Right ventricle myocardium inferior (tissue), 1 donor: ENCODE measurements around the gene ST6GALNAC6. TPM values are rescaled to one million over a fixed set of nuclear protein-coding genes. Genes with fewer than 3 reads are reported as not detected.
"Not testable (repeated sequence)": the region's sequence is repeated elsewhere in the genome, so short reads cannot be mapped to it uniquely, and the experiment has no call there.

Source experiments
- ATAC-seq: fragments of 200-7000 bp; cut with Tn5 transposase; one replicate; pipeline ENCODE4 v1.9.1; 2020; ENCODE audit warnings: mild to moderate bottlenecking, moderate library complexity
- DNase-seq: peaks from one replicate; pipeline ENCODE4 v3.0.0; 2021; ENCODE audit errors: missing footprints
- intact Hi-C: fragments of 100-400 bp; cut with DNase I; formaldehyde crosslinking; loops from one replicate; pipeline ENCODE4 v1.11.0; 2022
- total RNA-seq: library from RNA; stranded (reverse); fragmentation: NEBNext Ultra II Directional; extraction: Animal tissue kit (Norgen Biotek cat#: 25700); gene quantifications from one replicate; pipeline ENCODE4 v1.2.1, GENCODE V29; 2021
- donor health status: DM: no; HTN: yes; CAD: no; lungs with severe emphysema.

Gene ST6GALNAC6
- total RNA-seq, 1 donor from 2014 or later, result 43.3 TPM

GRCh38 chr9:127881715-127882114 lies 17.7 kb downstream of the ST6GALNAC6 start:
- ATAC-seq, DNase-seq, intact Hi-C loops: not testable (repeated sequence)

GRCh38 chr9:127880143-127880542 lies 19.3 kb downstream of the ST6GALNAC6 start:
- DNase-seq (no peak), ATAC-seq (no peak)
- intact Hi-C loops, result no loop called here

GRCh38 chr9:127878652-127879390 lies 20.6 kb downstream of the ST6GALNAC6 start:
- intact Hi-C loops, result loop anchor here (5.0 kb wide), 1 partner anchor 38 kb away; the partner anchor contains the start of gene ST6GALNAC4
- ATAC-seq (no peak), DNase-seq (no peak)

- intact Hi-C loops, result loop anchor here (5.0 kb wide), 1 partner anchor 39 kb away; the partner anchor contains the start of gene ST6GALNAC4
- DNase-seq (no peak), ATAC-seq (no peak)
Observed at GRCh38 chr9:127878001-127878651, 21.3 kb downstream of the ST6GALNAC6 start.

GRCh38 chr9:127877566-127877998 lies 21.8 kb downstream of the ST6GALNAC6 start, which contains the start of gene AK1:
AK1 (minus strand) TSS chr9:127877675; CDS start chr9:127874617, 3,058 bp downstream.
- intact Hi-C loops, result loop anchor here (5.0 kb wide), 1 partner anchor 40 kb away; the partner anchor contains the start of gene ST6GALNAC4
- peak; percentile 85 for DNase-seq
- ATAC-seq, result peak; percentile 83

- intact Hi-C loops, result loop anchor here (5.0 kb wide), 1 partner anchor 40 kb away; the partner anchor contains the start of gene ST6GALNAC4
- DNase-seq, result no peak
- ATAC-seq, result peak; percentile 46
Observed at GRCh38 chr9:127876764-127877562, 22.4 kb downstream of the ST6GALNAC6 start.

- intact Hi-C loops, result loop anchor here (5.0 kb wide), 1 partner anchor 41 kb away; the partner anchor contains the start of gene ST6GALNAC4
- no peak for DNase-seq
- no peak for ATAC-seq
Observed at GRCh38 chr9:127876026-127876763, 23.2 kb downstream of the ST6GALNAC6 start.

- ATAC-seq (no peak), DNase-seq (no peak)
- intact Hi-C loops, result loop anchor here (5.0 kb wide), 1 partner anchor 42 kb away; the partner anchor contains the start of gene ST6GALNAC4
Observed at GRCh38 chr9:127875306-127875966, 24.0 kb downstream of the ST6GALNAC6 start.

- intact Hi-C loops, result loop anchor here (5.0 kb wide), 1 partner anchor 43 kb away; the partner anchor contains the start of gene ST6GALNAC4
- ATAC-seq, result peak; percentile 0
- no peak for DNase-seq
Observed at GRCh38 chr9:127874301-127875221, 24.8 kb downstream of the ST6GALNAC6 start.

- ATAC-seq, result peak; percentile 44
- peak; percentile 88 for DNase-seq
- intact Hi-C loops, result no loop called here
Observed at GRCh38 chr9:127873886-127874285, 25.5 kb downstream of the ST6GALNAC6 start.

GRCh38 chr9:127873223-127873691 lies 26.1 kb downstream of the ST6GALNAC6 start:
- ATAC-seq (no peak), DNase-seq (no peak)
- intact Hi-C loops, result no loop called here

- no peak for DNase-seq
- intact Hi-C loops, result no loop called here
- ATAC-seq, result no peak
Observed at GRCh38 chr9:127872369-127873222, 26.8 kb downstream of the ST6GALNAC6 start.

GRCh38 chr9:127871531-127871930 lies 27.9 kb downstream of the ST6GALNAC6 start:
- intact Hi-C loops, result loop anchor here (2.0 kb wide), 2 partner anchors 43 to 85 kb away; partner anchors contain the start of gene CDK9
- ATAC-seq, result no peak
- no peak for DNase-seq

- intact Hi-C loops, result loop anchor here (1.0 to 2.0 kb wide), 3 partner anchors 42 to 137 kb away; partner anchors contain the start of gene CDK9
- no peak for DNase-seq
- ATAC-seq, result no peak
Observed at GRCh38 chr9:127870887-127871286, 28.5 kb downstream of the ST6GALNAC6 start.

GRCh38 chr9:127870153-127870491 lies 29.3 kb downstream of the ST6GALNAC6 start:
- not testable (repeated sequence) for DNase-seq, ATAC-seq
- intact Hi-C loops, result loop anchor here (1.0 to 2.0 kb wide), 3 partner anchors 41 to 136 kb away; partner anchors contain the start of gene CDK9
